HG03060 (cell line): ENCODE measurements around the gene SNX11.

Experiments used
- ATAC-seq: cut with Tn5 transposase; IDR thresholded peaks from one replicate; pipeline ENCODE4 v1.9.1; 2021; ENCODE audit warnings: low read depth, moderate number of reproducible peaks; ENCODE audit not compliant: unreplicated experiment

The SNX11 gene

GRCh38 chr17:48128400-48128799 is 20.8 kb downstream of the SNX11 start:
- no peak for ATAC-seq

- ATAC-seq = no peak
Observed at GRCh38 chr17:48129981-48130380, 22.4 kb downstream of the SNX11 start.

GRCh38 chr17:48131216-48131824 is 23.8 kb downstream of the SNX11 start:
- ATAC-seq = no peak

GRCh38 chr17:48132385-48132784 is 24.8 kb downstream of the SNX11 start:
- ATAC-seq = no peak

- ATAC-seq = no peak
Observed at GRCh38 chr17:48134912-48135480, 27.4 kb downstream of the SNX11 start.

GRCh38 chr17:48137656-48138055 is 30.1 kb downstream of the SNX11 start:
- ATAC-seq = no peak

- no peak for ATAC-seq
Observed at GRCh38 chr17:48139944-48140343, 32.4 kb downstream of the SNX11 start.

GRCh38 chr17:48143629-48144028 is 36.1 kb downstream of the SNX11 start:
- no peak for ATAC-seq

GRCh38 chr17:48144231-48144630 is 36.7 kb downstream of the SNX11 start:
- no peak for ATAC-seq

- no peak for ATAC-seq
Observed at GRCh38 chr17:48144976-48145798, 37.6 kb downstream of the SNX11 start.

- ATAC-seq = no peak
Observed at GRCh38 chr17:48148029-48148770, 40.6 kb downstream of the SNX11 start.

- ATAC-seq = no peak
Observed at GRCh38 chr17:48148854-48149786, 41.6 kb downstream of the SNX11 start.

GRCh38 chr17:48149787-48150463 is 42.4 kb downstream of the SNX11 start:
- no peak for ATAC-seq

- ATAC-seq = no peak
Observed at GRCh38 chr17:48150597-48151001, 43.0 kb downstream of the SNX11 start.

GRCh38 chr17:48151220-48151619 is 43.7 kb downstream of the SNX11 start:
- no peak for ATAC-seq

- no peak for ATAC-seq
Observed at GRCh38 chr17:48152289-48152688, 44.7 kb downstream of the SNX11 start.

- ATAC-seq = no peak
Observed at GRCh38 chr17:48153691-48154358, 46.3 kb downstream of the SNX11 start.

- no peak for ATAC-seq
Observed at GRCh38 chr17:48155889-48156611, 48.5 kb downstream of the SNX11 start.
